Measurements from ENCODE around the gene SLC5A3.

The SLC5A3 gene

GRCh38 chr21:34105947-34106541 lies 32.7 kb downstream of the SLC5A3 start:
- TF ChIP-seq CTCF (IDR thresholded peaks at IDR 0.05): no peak

DNA sequence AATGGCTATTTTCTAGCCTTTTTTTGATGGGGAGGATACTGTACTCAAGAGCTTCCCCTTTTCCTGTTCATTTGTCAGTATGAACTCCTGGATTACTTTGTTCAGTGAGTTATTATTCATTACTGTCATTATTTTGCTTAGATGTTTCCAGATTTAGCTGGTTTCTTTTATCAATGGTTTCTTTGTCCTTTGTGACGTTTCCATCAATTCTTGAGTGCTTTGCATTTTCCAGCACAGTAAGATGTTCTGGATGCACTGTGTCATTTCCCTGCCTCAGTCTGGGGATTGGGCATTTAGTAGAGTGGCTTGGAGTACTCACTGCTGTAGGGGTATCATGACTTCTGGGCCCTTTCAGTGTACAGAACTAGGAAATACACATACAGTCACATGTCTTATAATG lies 34.2 kb downstream of the SLC5A3 start:
- no peak for TF ChIP-seq CTCF (IDR thresholded peaks at IDR 0.05)

DNA sequence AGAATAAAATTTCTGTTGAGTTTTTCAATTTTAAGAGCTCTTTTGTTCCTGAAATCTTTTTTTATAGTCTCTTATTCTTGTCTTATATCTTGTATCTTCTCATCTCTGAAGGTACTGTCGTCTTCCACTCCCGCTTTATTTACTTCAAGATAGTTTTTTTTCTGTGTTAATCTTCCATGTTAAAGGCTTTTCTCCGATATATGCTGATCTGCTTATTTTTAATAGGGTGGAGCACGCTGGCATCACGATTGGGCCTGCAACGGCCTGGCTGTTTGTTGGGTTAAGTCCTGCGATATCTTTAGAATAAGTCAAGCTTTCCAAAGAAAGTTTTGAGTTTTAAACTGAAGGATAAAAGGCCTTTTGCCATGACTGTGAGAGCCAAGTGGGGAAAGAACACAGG lies 35.7 kb downstream of the SLC5A3 start:
- TF ChIP-seq CTCF (IDR thresholded peaks at IDR 0.05): no peak

GRCh38 chr21:34110594-34111202 lies 37.3 kb downstream of the SLC5A3 start:
- TF ChIP-seq CTCF (IDR thresholded peaks at IDR 0.05): no peak

- no peak for TF ChIP-seq CTCF (IDR thresholded peaks at IDR 0.05)
Measured at GRCh38 chr21:34112316-34113033, 39.1 kb downstream of the SLC5A3 start.

DNA sequence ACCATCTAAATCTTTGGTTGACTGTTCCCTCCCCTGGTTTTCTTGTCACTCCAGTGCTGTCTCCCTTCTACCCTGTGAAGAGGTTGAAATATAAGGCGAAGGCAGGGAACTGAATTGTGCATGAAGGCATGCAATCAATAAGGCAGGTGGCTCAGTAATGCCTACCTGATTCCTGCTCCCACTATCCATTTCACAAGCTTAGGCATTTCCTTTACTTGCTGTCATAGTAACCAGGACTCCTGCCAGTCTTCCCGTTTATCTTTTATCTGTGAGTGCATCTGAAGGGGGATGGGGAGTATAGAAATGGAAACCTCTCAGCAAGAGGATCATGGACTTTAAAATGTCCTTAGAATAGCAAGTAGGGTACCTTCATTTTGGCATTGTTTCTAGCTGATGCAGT lies 40.5 kb downstream of the SLC5A3 start:
- no peak for TF ChIP-seq CTCF (IDR thresholded peaks at IDR 0.05)

- TF ChIP-seq CTCF (IDR thresholded peaks at IDR 0.05): no peak
Measured at GRCh38 chr21:34115160-34115559, 41.8 kb downstream of the SLC5A3 start.

Measured in LNCAP (cell line).